ENCODE results near the gene SNRPD1.
"Not testable (repeated sequence)": the region's sequence is repeated elsewhere in the genome, so short reads cannot be mapped to it uniquely, and the experiment has no call there.

The SNRPD1 gene

GRCh38 chr18:21629089-21629832 is 17.1 kb downstream of the SNRPD1 start:
- TF ChIP-seq CTCF (conservative IDR thresholded peaks at IDR 0.05; ENCODE audit: low read length) = no peak
- no peak for DNase-seq (ENCODE audit: low read depth)
- H3K4me3 ChIP-seq (ENCODE audit: low read length) = no peak overlapping the region

GRCh38 chr18:21632393-21632792 is 20.3 kb downstream of the SNRPD1 start:
- H3K4me3 ChIP-seq (ENCODE audit: low read length) = no peak overlapping the region
- TF ChIP-seq CTCF (conservative IDR thresholded peaks at IDR 0.05; ENCODE audit: low read length) = no peak; the same call in 1 of the 2 replicates
- peak; percentile 1 for DNase-seq (ENCODE audit: low read depth)

- DNase-seq (ENCODE audit: low read depth) = no peak
- TF ChIP-seq CTCF (conservative IDR thresholded peaks at IDR 0.05; ENCODE audit: low read length) = no peak
- H3K4me3 ChIP-seq (ENCODE audit: low read length) = no peak overlapping the region
These were observed 22.6 kb downstream of the SNRPD1 start for GRCh38 chr18:21634588-21635199.

DNA sequence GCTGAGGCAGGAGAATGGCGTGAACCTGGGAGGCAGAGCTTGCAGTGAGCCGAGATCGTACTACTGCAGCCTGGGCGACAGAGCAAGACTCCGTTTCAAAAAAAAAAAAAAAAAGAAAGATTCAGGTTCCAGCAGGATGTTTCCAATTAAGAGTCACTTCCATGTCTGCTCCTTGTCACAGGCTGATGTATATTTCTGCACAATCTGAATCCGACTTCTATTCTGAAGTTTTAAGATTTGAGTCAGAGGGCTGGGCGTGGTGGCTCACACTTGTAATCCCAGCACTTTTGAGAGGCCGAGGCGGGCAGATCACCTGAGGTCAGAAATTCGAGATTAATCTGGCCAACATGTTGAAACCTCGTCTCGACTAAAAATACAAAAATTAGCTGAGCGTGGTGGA is 24.7 kb downstream of the SNRPD1 start:
- no peak for TF ChIP-seq CTCF (conservative IDR thresholded peaks at IDR 0.05; ENCODE audit: low read length)
- peak; percentile 7 for DNase-seq (ENCODE audit: low read depth)
- H3K4me3 ChIP-seq (ENCODE audit: low read length) = no peak overlapping the region

DNA sequence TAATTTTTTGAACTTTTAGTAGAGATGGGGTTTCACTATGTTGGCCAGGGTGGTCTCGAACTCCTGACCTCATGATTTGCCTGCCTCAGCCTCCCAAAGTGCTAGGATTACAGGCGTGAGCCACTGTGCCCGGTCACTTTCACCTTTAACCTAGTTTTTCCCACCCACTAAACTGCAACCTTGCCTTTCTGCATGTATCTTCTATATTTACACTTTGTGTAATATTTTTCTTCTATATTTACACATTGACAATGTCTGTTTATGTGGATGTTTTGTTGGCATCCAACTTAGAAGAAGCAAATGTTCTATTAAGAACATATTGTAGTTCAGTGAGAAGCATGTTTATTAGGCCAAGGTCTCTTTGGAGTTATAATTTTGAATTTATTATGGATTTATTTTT is 26.7 kb downstream of the SNRPD1 start:
- TF ChIP-seq CTCF (conservative IDR thresholded peaks at IDR 0.05; ENCODE audit: low read length) = no peak
- DNase-seq (ENCODE audit: low read depth) = no peak
- no peak overlapping the region for H3K4me3 ChIP-seq (ENCODE audit: low read length)

GRCh38 chr18:21640375-21640774 is 28.3 kb downstream of the SNRPD1 start:
- not testable (repeated sequence) for H3K4me3 ChIP-seq (ENCODE audit: low read length); DNase-seq (ENCODE audit: low read depth)

GRCh38 chr18:21650311-21650710 is 38.2 kb downstream of the SNRPD1 start:
- TF ChIP-seq CTCF (conservative IDR thresholded peaks at IDR 0.05; ENCODE audit: low read length) = no peak
- DNase-seq (ENCODE audit: low read depth) = no peak

More at GRCh38 chr18:21650311-21650710, 38.2 kb downstream of the SNRPD1 start:
- no peak overlapping the region for H3K4me3 ChIP-seq (ENCODE audit: low read length)
